Mesenchymal stem cell (in vitro differentiated cells and primary cell): ENCODE measurements around the gene TNFSF10.

Experiments used
- DNase-seq: peaks from one replicate; pipeline ENCODE4 v3.0.0-alpha.2; 2013
- H2AFZ ChIP-seq: one replicate; pipeline ENCODE4 v1.6.1; 2013; ENCODE audit warnings: low read depth, mild to moderate bottlenecking, control low read depth, inconsistent platforms, low read length, moderate library complexity
- H2AK5ac ChIP-seq: 2 replicates; pipeline ENCODE4 v1.6.1; 2013; ENCODE audit warnings: low read length, moderate library complexity, mild to moderate bottlenecking, inconsistent platforms; ENCODE audit not compliant: severe bottlenecking
- H2BK120ac ChIP-seq: one replicate; pipeline ENCODE4 v1.6.1; 2013; ENCODE audit warnings: low read depth, mild to moderate bottlenecking, inconsistent platforms, low read length, moderate library complexity
- H2BK12ac ChIP-seq, 2 experiments: one replicate each; pipeline ENCODE4 v1.6.1; 2013; ENCODE audit warnings: inconsistent platforms in 2 of 2, low read length in 2 of 2, mild to moderate bottlenecking in 2 of 2, moderate library complexity in 2 of 2, control low read depth in 1 of 2
- H2BK15ac ChIP-seq: one replicate; pipeline ENCODE4 v1.6.1; 2013; ENCODE audit warnings: mild to moderate bottlenecking, low read depth, inconsistent platforms; ENCODE audit not compliant: poor library complexity, severe bottlenecking
- H2BK5ac ChIP-seq: 2 replicates; pipeline ENCODE4 v1.6.1; 2013; ENCODE audit warnings: low read depth, mild to moderate bottlenecking, low read length, control low read depth, inconsistent platforms; ENCODE audit not compliant: poor library complexity, severe bottlenecking
- H3K14ac ChIP-seq, 2 experiments: one replicate each; pipeline ENCODE4 v1.6.1; 2013; ENCODE audit warnings: inconsistent platforms in 2 of 2, low read length in 2 of 2, control low read depth in 1 of 2, mild to moderate bottlenecking in 1 of 2, moderate library complexity in 1 of 2
- H3K18ac ChIP-seq, 2 experiments: one replicate each; pipeline ENCODE4 v1.6.1; 2013; ENCODE audit warnings: inconsistent platforms in 2 of 2, low read length in 2 of 2, control low read depth in 1 of 2, low read depth in 1 of 2, mild to moderate bottlenecking in 1 of 2
- H3K23ac ChIP-seq, 2 experiments: one replicate each; pipeline ENCODE4 v1.6.1; 2013; ENCODE audit warnings: inconsistent platforms in 2 of 2, low read length in 2 of 2, mild to moderate bottlenecking in 2 of 2, moderate library complexity in 2 of 2, control low read depth in 1 of 2
- H3K27ac ChIP-seq: 2 replicates; pipeline ENCODE4 v1.5.1; 2013; ENCODE audit warnings: mild to moderate bottlenecking, moderate library complexity, low read length, control low read depth, inconsistent platforms; ENCODE audit not compliant: poor library complexity, severe bottlenecking
- H3K27me3 ChIP-seq, 2 experiments: 2 replicates each; pipeline versions ENCODE4 v1.6.1 to v1.7.0; 2013; ENCODE audit warnings: low read length in 2 of 2, mild to moderate bottlenecking in 2 of 2, moderate library complexity in 2 of 2, control low read depth in 1 of 2, inconsistent platforms in 1 of 2; ENCODE audit not compliant: control insufficient read depth in 1 of 2, insufficient read depth in 1 of 2
- H3K36me3 ChIP-seq, 2 experiments: 2 replicates each; pipeline versions ENCODE4 v1.6.1 to v1.7.0; 2013; ENCODE audit warnings: low read length in 2 of 2, control low read depth in 1 of 2, inconsistent platforms in 1 of 2, low read depth in 1 of 2, mild to moderate bottlenecking in 1 of 2; ENCODE audit not compliant: insufficient read depth in 2 of 2, control insufficient read depth in 1 of 2
- H3K4ac ChIP-seq, 2 experiments: one replicate each; pipeline ENCODE4 v1.6.1; 2013; ENCODE audit warnings: inconsistent platforms in 2 of 2, low read length in 2 of 2, mild to moderate bottlenecking in 2 of 2, moderate library complexity in 2 of 2, control low read depth in 1 of 2, low read depth in 1 of 2
- H3K4me1 ChIP-seq: 2 replicates; pipeline ENCODE4 v1.6.1; 2013; ENCODE audit warnings: low read depth, low read length, control low read depth; ENCODE audit not compliant: control insufficient read depth, insufficient read depth
- H3K4me2 ChIP-seq: 2 replicates; pipeline ENCODE4 v1.6.1; 2013; ENCODE audit warnings: low read length, mild to moderate bottlenecking, inconsistent platforms; ENCODE audit not compliant: poor library complexity, severe bottlenecking
- H3K4me3 ChIP-seq, 2 experiments: 2 replicates each; pipeline versions ENCODE4 v1.5.1 to v1.7.0; 2013; ENCODE audit warnings: low read length in 2 of 2, mild to moderate bottlenecking in 2 of 2, control low read depth in 1 of 2, low read depth in 1 of 2; ENCODE audit not compliant: insufficient read depth in 1 of 2
- H3K79me1 ChIP-seq: replicated peaks from 2 replicates; pipeline ENCODE4 v1.6.1; 2013; ENCODE audit warnings: mild to moderate bottlenecking, control low read depth, low read length, inconsistent platforms; ENCODE audit not compliant: poor library complexity, severe bottlenecking
- H3K9ac ChIP-seq: 2 replicates; pipeline ENCODE4 v1.7.0; 2013; ENCODE audit warnings: mild to moderate bottlenecking, low read length, moderate library complexity
- H3K9me3 ChIP-seq: 2 replicates; pipeline ENCODE4 v1.7.0; 2013; ENCODE audit warnings: mild to moderate bottlenecking, low read length; ENCODE audit not compliant: control insufficient read depth
- H4K8ac ChIP-seq: one replicate; pipeline ENCODE4 v1.6.1; 2013; ENCODE audit warnings: inconsistent platforms, mild to moderate bottlenecking, low read length, moderate library complexity
- H4K91ac ChIP-seq: one replicate; pipeline ENCODE4 v1.6.1; 2013; ENCODE audit warnings: mild to moderate bottlenecking, low read length, inconsistent platforms
- WGBS: methylation state at CpG from one replicate; pipeline ENCODE4 v1.1.7; 2013; ENCODE audit warnings: mixed read lengths; 5-methylcytosine and 5-hydroxymethylcytosine counted together

The TNFSF10 gene

DNA sequence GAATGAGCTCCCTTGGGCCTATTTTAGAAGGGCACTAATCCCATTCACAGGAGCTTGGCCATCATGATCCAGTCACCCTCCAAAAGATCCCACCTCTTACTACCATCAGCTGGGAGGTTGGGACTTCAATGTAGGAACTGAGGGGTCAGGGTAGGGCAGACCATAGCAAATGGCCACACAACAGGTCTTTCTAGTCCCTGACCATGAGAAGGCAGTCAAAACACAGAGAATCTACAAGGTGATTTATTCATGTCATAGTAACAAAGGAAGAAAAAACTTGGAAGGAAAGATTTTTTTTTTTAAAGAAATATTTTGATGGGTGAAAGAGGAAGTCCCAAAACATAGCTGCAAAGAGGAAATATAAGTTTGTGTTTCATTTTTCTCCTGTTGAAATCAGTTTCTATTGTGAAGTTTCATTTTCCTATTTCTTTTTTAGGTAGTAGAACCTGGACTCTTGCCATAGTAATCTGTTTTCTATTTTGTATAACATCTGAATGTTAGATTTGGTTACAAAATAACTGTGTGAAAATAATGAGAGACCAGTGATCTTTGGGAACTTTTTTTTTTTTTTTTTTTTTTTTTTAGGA lies 23.5 kb upstream of the TNFSF10 start:
- Histone ChIP-seq H3K36me3 (no peaks in the 10 kb centered on the region), H3K4me2 (no peak overlapping the region), H3K9ac (no peak overlapping the region), H3K18ac (no peak overlapping the region), H2BK120ac (no peak overlapping the region), H4K8ac (no peak overlapping the region), H3K4me1 (peaks cover 2% of the 10 kb centered on the region), H4K91ac (no peak overlapping the region), H3K9me3 (no peaks in the 10 kb centered on the region), H2BK12ac (peak overlapping the region in 1 of 2 experiments; percentile 20), H3K14ac (no peak overlapping the region), H3K27ac (no peak overlapping the region), H2BK5ac (no peak overlapping the region), H3K4ac (no peak overlapping the region), H3K4me3 (no peak overlapping the region), H3K23ac (no peak overlapping the region), H3K79me1 (no peaks in the 10 kb centered on the region), H2AK5ac (peak overlapping the region; percentile 71), H2BK15ac (no peak overlapping the region), H2AFZ (no peak overlapping the region), H3K27me3 (no peaks in the 10 kb centered on the region)
- DNase-seq: no peak

DNA sequence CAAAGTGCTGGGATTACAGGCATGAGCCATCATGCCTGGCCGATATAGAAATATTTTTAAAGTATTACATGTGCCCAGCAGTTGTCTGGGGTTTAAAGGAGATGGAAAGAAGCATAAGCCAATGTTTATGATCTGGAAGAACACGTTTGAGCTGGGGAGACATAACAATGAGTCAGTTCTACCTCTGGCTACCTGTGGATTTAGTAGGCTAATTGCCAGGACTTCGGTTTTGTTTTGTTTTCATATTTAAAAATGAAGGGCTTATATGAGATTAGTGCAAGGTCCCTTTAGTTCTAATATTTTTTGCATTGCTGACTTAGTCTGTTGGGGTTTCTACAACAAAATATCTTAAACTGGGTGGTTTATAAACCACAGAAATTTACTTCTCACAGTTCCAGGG lies 22.9 kb upstream of the TNFSF10 start:
- Histone ChIP-seq H3K4ac (no peak overlapping the region), H2BK12ac (no peak overlapping the region), H3K4me2 (no peak overlapping the region), H3K23ac (no peak overlapping the region), H3K4me3 (no peak overlapping the region), H2AFZ (no peak overlapping the region), H2BK5ac (no peak overlapping the region), H3K9ac (no peak overlapping the region), H2BK120ac (no peak overlapping the region), H3K79me1 (no peaks in the 10 kb centered on the region), H3K4me1 (peaks cover 5% of the 10 kb centered on the region), H2AK5ac (no peak overlapping the region), H4K91ac (no peak overlapping the region), H3K9me3 (no peaks in the 10 kb centered on the region), H3K27me3 (no peaks in the 10 kb centered on the region), H3K14ac (no peak overlapping the region), H4K8ac (no peak overlapping the region), H2BK15ac (no peak overlapping the region), H3K27ac (no peak overlapping the region), H3K18ac (no peak overlapping the region), H3K36me3 (no peaks in the 10 kb centered on the region)
- DNase-seq: no peak
- 83% methylated on average over 3 of the region's 3 CpGs for WGBS

DNA sequence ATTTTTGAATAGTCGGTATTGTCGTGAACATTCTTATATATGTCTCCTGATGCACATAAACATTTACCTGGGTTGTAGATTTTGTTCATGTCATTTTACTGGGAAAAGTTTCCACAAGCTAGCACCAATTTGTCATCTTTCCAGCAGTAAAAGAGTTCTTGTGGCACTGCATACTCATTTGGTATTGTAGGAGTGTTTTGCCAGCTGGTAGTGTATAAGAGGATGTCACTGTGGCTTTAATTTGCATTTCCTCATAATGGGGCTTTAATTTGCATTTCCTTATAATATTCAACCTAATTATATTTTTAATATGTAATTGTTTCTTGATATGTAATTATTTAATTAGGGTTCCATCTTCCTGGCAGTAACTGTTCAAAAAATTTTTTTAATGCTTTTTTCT lies 21.2 kb upstream of the TNFSF10 start:
- no peaks in the 10 kb centered on the region for H3K79me1 ChIP-seq
- DNase-seq: no peak
- H3K27ac ChIP-seq: no peak overlapping the region
- no peak overlapping the region for H2BK15ac ChIP-seq
- 80% methylated on average over 1 of the region's 2 CpGs for WGBS
- H4K8ac ChIP-seq: no peak overlapping the region
- no peak overlapping the region for H4K91ac ChIP-seq
- H3K23ac ChIP-seq: no peak overlapping the region
- no peak overlapping the region for H3K18ac ChIP-seq
- H2BK120ac ChIP-seq: no peak overlapping the region
- H2AK5ac ChIP-seq: no peak overlapping the region
- H3K9me3 ChIP-seq: no peaks in the 10 kb centered on the region
- no peaks in the 10 kb centered on the region for H3K27me3 ChIP-seq
- H3K4me2 ChIP-seq: no peak overlapping the region
- peaks cover 3% of the 10 kb centered on the region for H3K4me1 ChIP-seq
- no peak overlapping the region for H3K4ac ChIP-seq
- H2BK5ac ChIP-seq: no peak overlapping the region
- no peak overlapping the region for H2BK12ac ChIP-seq
- H3K14ac ChIP-seq: no peak overlapping the region
- no peaks in the 10 kb centered on the region for H3K36me3 ChIP-seq
- no peak overlapping the region for H3K4me3 ChIP-seq
- no peak overlapping the region for H2AFZ ChIP-seq
- no peak overlapping the region for H3K9ac ChIP-seq

DNA sequence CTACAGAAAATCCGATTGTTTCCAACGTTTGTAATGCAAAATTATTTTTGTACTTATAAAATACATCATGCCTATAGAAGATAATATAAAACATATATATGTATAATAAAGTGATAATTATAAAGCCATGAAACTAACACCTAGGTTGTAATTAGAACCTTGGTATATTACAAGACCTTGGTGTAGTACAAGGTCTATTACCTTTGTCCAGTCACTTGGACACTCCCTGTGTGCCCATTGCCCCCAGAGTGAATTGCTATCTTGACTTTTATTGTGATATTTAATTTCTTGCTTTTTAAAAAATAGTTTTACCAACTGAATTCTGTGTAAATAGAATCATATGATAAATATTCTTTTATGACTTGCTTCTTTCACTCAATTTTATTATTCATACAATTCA lies 20.7 kb upstream of the TNFSF10 start:
- Histone ChIP-seq H2BK15ac (no peak overlapping the region), H4K8ac (no peak overlapping the region), H3K4me2 (no peak overlapping the region), H2BK12ac (no peak overlapping the region), H3K36me3 (no peaks in the 10 kb centered on the region), H3K4ac (no peak overlapping the region), H3K79me1 (no peaks in the 10 kb centered on the region), H3K9ac (no peak overlapping the region), H3K4me1 (peaks cover 3% of the 10 kb centered on the region), H4K91ac (no peak overlapping the region), H3K14ac (no peak overlapping the region), H2BK5ac (no peak overlapping the region), H3K9me3 (no peaks in the 10 kb centered on the region), H3K4me3 (no peak overlapping the region), H2AFZ (no peak overlapping the region), H2AK5ac (no peak overlapping the region), H3K27ac (no peak overlapping the region), H2BK120ac (no peak overlapping the region), H3K18ac (no peak overlapping the region), H3K27me3 (no peaks in the 10 kb centered on the region), H3K23ac (no peak overlapping the region)
- no peak for DNase-seq
- WGBS: no CpG with 5 or more reads among the region's 2 CpGs
